WI38 (cell line): ENCODE results near the gene HDAC7.

Source experiments
- H3K4me3 ChIP-seq: 2 replicates; pipeline ENCODE4 v1.5.1; 2011; ENCODE audit warnings: low read depth, mild to moderate bottlenecking, control low read depth, low read length
- CTCF ChIP-seq: IDR thresholded peaks from 2 replicates; pipeline ENCODE4 v1.5.1; 2012; ENCODE audit warnings: low read depth, mild to moderate bottlenecking, control low read depth, low read length

The HDAC7 gene

GRCh38 chr12:47754126-47754525 lies 65.6 kb downstream of the HDAC7 start:
- H3K4me3 ChIP-seq: no peak overlapping the region
- no peak for TF ChIP-seq CTCF

- no peak for TF ChIP-seq CTCF
- H3K4me3 ChIP-seq: no peak overlapping the region
Measured at GRCh38 chr12:47753021-47754001, 66.4 kb downstream of the HDAC7 start.

- no peak overlapping the region for H3K4me3 ChIP-seq
- TF ChIP-seq CTCF: no peak
Measured at GRCh38 chr12:47752552-47752951, 67.2 kb downstream of the HDAC7 start.

GRCh38 chr12:47752121-47752520 lies 67.6 kb downstream of the HDAC7 start:
- no peak for TF ChIP-seq CTCF
- no peak overlapping the region for H3K4me3 ChIP-seq

- no peak for TF ChIP-seq CTCF
- no peak overlapping the region for H3K4me3 ChIP-seq
Measured at GRCh38 chr12:47751561-47751960, 68.1 kb downstream of the HDAC7 start.

GRCh38 chr12:47750916-47751470 lies 68.7 kb downstream of the HDAC7 start:
- no peak for TF ChIP-seq CTCF
- no peak overlapping the region for H3K4me3 ChIP-seq

- no peak for TF ChIP-seq CTCF
- H3K4me3 ChIP-seq: no peak overlapping the region
Measured at GRCh38 chr12:47750229-47750798, 69.4 kb downstream of the HDAC7 start.
